Neural cell (in vitro differentiated cells): ENCODE measurements around the gene CAMK2A. TPM values are rescaled to one million over a fixed set of nuclear protein-coding genes. Genes with fewer than 3 reads are reported as not detected.

Source experiments
- H2AFZ ChIP-seq: fragments of 200-600, 300-800 bp; sonication (generic), shearing (Covaris generic); 2 replicates; pipeline ENCODE4 v1.6.0; 2014; ENCODE audit warnings: low read depth, mild to moderate bottlenecking, antibody characterized with exemption, low read length, moderate library complexity
- H3F3A ChIP-seq: fragments of 200-600 bp; shearing (Covaris generic); 2 replicates; pipeline ENCODE4 v1.6.1; 2016; ENCODE audit warnings: mild to moderate bottlenecking, moderate library complexity, mixed read lengths, antibody characterized with exemption, low read length; ENCODE audit not compliant: insufficient read depth, poor library complexity, severe bottlenecking
- H3K27ac ChIP-seq: fragments of 200-600, 300-800 bp; sonication (generic), shearing (Covaris generic); 2 replicates; pipeline ENCODE4 v1.5.1; 2014; ENCODE audit warnings: mild to moderate bottlenecking, low read length, moderate library complexity
- H3K27me3 ChIP-seq: fragments of 300-800, 200-600 bp; sonication (generic), shearing (Covaris generic); 2 replicates; pipeline ENCODE4 v1.6.0; 2014; ENCODE audit warnings: mild to moderate bottlenecking, low read depth, low read length, moderate library complexity; ENCODE audit not compliant: insufficient read depth
- H3K36me3 ChIP-seq: fragments of 300-800, 200-600 bp; sonication (generic), shearing (Covaris generic); 2 replicates; pipeline ENCODE4 v1.5.1; 2014; ENCODE audit warnings: mild to moderate bottlenecking, antibody characterized with exemption, low read length, moderate library complexity; ENCODE audit not compliant: insufficient read depth
- H3K4me2 ChIP-seq: fragments of 300-800, 200-600 bp; sonication (generic), shearing (Covaris generic); 2 replicates; pipeline ENCODE4 v1.6.0; 2014; ENCODE audit warnings: mild to moderate bottlenecking, low read length
- H3K4me3 ChIP-seq: fragments of 300-800, 200-600 bp; sonication (generic), shearing (Covaris generic); 2 replicates; pipeline ENCODE4 v1.5.1; 2014; ENCODE audit warnings: mild to moderate bottlenecking, low read length, moderate library complexity
- H3K79me2 ChIP-seq: fragments of 200-600 bp; shearing (Covaris generic); replicated peaks from 2 replicates; pipeline ENCODE4 v1.6.0; 2014; ENCODE audit warnings: mild to moderate bottlenecking, low read length, moderate library complexity; ENCODE audit not compliant: insufficient read depth
- H3K9ac ChIP-seq: fragments of 300-800, 200-600 bp; sonication (generic), shearing (Covaris generic); 2 replicates; pipeline ENCODE4 v1.6.1; 2016; ENCODE audit warnings: mild to moderate bottlenecking, low read length, mixed read lengths
- H3K9me2 ChIP-seq: fragments of 200-600 bp; shearing (Covaris generic); 2 replicates; pipeline ENCODE4 v1.6.1; 2016; ENCODE audit warnings: mild to moderate bottlenecking, low read length, mixed read lengths; ENCODE audit not compliant: insufficient read depth
- H3K9me3 ChIP-seq: fragments of 200-600, 300-800 bp; sonication (generic), shearing (Covaris generic); 2 replicates; pipeline ENCODE4 v1.6.1; 2016; ENCODE audit warnings: mild to moderate bottlenecking, mixed run types, low read length, moderate library complexity, mixed read lengths
- H4K20me1 ChIP-seq: fragments of 200-600 bp; shearing (Covaris generic); 2 replicates; pipeline ENCODE4 v1.6.1; 2016; ENCODE audit warnings: mild to moderate bottlenecking, mixed run types; ENCODE audit not compliant: insufficient read depth
- CTCF ChIP-seq: fragments of 450-650 bp; IDR thresholded peaks from 2 replicates; pipeline ENCODE4 v1.5.1; 2014; ENCODE audit warnings: antibody characterized with exemption, mild to moderate bottlenecking, moderate library complexity; ENCODE audit not compliant: poor library complexity, severe bottlenecking
- EP300 ChIP-seq: fragments of 450-650 bp; conservative IDR thresholded peaks from 2 replicates; pipeline ENCODE4 v1.6.1; 2014; ENCODE audit warnings: antibody characterized with exemption, mild to moderate bottlenecking, moderate library complexity; ENCODE audit not compliant: poor library complexity, severe bottlenecking
- EZH2 ChIP-seq: fragments of 200-600, 300-800 bp; shearing (Covaris generic), sonication (generic); IDR thresholded peaks from 2 replicates; pipeline ENCODE4 v1.6.1; 2014; ENCODE audit warnings: antibody characterized with exemption, low read length, borderline replicate concordance, mild to moderate bottlenecking; ENCODE audit not compliant: insufficient read depth, poor library complexity, severe bottlenecking
- MXI1 ChIP-seq: fragments of 450-650 bp; conservative IDR thresholded peaks from 2 replicates; pipeline ENCODE4 v1.6.1; 2014; ENCODE audit warnings: antibody characterized with exemption, mild to moderate bottlenecking; ENCODE audit not compliant: poor library complexity, severe bottlenecking
- POLR2AphosphoS5 ChIP-seq: IDR thresholded peaks from 2 replicates; pipeline ENCODE4 v1.6.1; 2012
- RAD21 ChIP-seq: fragments of 450-650 bp; conservative IDR thresholded peaks from 2 replicates; pipeline ENCODE4 v1.6.1; 2014; ENCODE audit warnings: antibody characterized with exemption, mild to moderate bottlenecking, moderate library complexity
- SMC3 ChIP-seq: fragments of 450-650 bp; conservative IDR thresholded peaks from 2 replicates; pipeline ENCODE4 v1.6.1; 2014; ENCODE audit warnings: antibody characterized with exemption, mild to moderate bottlenecking, moderate library complexity; ENCODE audit not compliant: poor library complexity
- TAF1 ChIP-seq: IDR thresholded peaks from 2 replicates; pipeline ENCODE4 v1.6.1; 2012; ENCODE audit warnings: low read depth
- polyA plus RNA-seq: library from polyadenylated mRNA; depleted of rRNA; stranded (reverse); fragments of >200 nt; gene quantifications from 2 replicates; pipeline ENCODE4 v1.2.3, GENCODE V29; 2014
- TF ChIP-seq, protein P1 (sequence below): IDR thresholded peaks from 2 replicates; pipeline ENCODE4 v1.6.1; 2012; ENCODE audit warnings: borderline replicate concordance

CAMK2A gene
- polyA plus RNA-seq, 1 donor from 2014 or later = 61.7 TPM

GRCh38 chr5:150236981-150237754 is 52.4 kb downstream of the CAMK2A start:
- Histone ChIP-seq H3K9me3 (no peaks in the 10 kb centered on the region), H3K9ac (no peak overlapping the region), H3K4me2 (no peak overlapping the region), H3K27me3 (no peaks in the 10 kb centered on the region), H2AFZ (no peak overlapping the region), H3K79me2 (no peaks in the 10 kb centered on the region), H3K36me3 (peaks cover 10% of the 10 kb centered on the region), H3K27ac (no peak overlapping the region), H4K20me1 (no peaks in the 10 kb centered on the region), H3K4me3 (no peak overlapping the region), H3K9me2 (no peaks in the 10 kb centered on the region), H3F3A (no peaks in the 10 kb centered on the region)
- TF ChIP-seq SMC3 (no peak), EP300 (no peak), EZH2 (no peak)

DNA sequence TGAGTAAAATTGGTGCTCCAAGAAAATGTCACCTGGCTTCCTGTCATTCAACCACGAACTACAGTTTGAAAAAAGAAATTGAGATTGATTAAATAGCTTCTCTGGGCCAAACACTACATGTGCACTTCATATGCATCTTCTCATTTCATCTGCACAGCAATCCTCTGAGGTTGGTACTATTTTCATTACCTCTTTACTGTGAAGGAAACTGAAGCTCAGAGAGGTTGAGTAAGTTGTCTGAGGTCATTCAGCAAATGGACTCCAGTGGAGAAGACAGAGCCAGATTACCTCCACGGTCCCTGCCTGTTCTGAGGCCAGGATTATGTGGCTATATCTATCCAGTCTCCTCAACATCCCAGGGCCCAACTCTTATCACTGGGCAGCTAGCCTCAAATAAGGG is 53.3 kb downstream of the CAMK2A start:
- H3K27ac ChIP-seq = no peak overlapping the region
- H3F3A ChIP-seq = no peaks in the 10 kb centered on the region
- no peak overlapping the region for H2AFZ ChIP-seq
- H3K36me3 ChIP-seq = peaks cover 10% of the 10 kb centered on the region
- H3K9ac ChIP-seq = no peak overlapping the region
- TF ChIP-seq POLR2AphosphoS5 (no peak), TAF1 (no peak), SMC3 (no peak), CTCF (no peak), EZH2 (no peak), MXI1 (no peak), EP300 (no peak), RAD21 (no peak)
- TF ChIP-seq, protein P1, sequence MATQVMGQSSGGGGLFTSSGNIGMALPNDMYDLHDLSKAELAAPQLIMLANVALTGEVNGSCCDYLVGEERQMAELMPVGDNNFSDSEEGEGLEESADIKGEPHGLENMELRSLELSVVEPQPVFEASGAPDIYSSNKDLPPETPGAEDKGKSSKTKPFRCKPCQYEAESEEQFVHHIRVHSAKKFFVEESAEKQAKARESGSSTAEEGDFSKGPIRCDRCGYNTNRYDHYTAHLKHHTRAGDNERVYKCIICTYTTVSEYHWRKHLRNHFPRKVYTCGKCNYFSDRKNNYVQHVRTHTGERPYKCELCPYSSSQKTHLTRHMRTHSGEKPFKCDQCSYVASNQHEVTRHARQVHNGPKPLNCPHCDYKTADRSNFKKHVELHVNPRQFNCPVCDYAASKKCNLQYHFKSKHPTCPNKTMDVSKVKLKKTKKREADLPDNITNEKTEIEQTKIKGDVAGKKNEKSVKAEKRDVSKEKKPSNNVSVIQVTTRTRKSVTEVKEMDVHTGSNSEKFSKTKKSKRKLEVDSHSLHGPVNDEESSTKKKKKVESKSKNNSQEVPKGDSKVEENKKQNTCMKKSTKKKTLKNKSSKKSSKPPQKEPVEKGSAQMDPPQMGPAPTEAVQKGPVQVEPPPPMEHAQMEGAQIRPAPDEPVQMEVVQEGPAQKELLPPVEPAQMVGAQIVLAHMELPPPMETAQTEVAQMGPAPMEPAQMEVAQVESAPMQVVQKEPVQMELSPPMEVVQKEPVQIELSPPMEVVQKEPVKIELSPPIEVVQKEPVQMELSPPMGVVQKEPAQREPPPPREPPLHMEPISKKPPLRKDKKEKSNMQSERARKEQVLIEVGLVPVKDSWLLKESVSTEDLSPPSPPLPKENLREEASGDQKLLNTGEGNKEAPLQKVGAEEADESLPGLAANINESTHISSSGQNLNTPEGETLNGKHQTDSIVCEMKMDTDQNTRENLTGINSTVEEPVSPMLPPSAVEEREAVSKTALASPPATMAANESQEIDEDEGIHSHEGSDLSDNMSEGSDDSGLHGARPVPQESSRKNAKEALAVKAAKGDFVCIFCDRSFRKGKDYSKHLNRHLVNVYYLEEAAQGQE = no peak
- H4K20me1 ChIP-seq = no peaks in the 10 kb centered on the region
- no peaks in the 10 kb centered on the region for H3K27me3 ChIP-seq
- no peak overlapping the region for H3K4me2 ChIP-seq
- H3K79me2 ChIP-seq = no peaks in the 10 kb centered on the region
- H3K9me2 ChIP-seq = no peaks in the 10 kb centered on the region
- no peaks in the 10 kb centered on the region for H3K9me3 ChIP-seq
- H3K4me3 ChIP-seq = no peak overlapping the region
